GM12872 (cell line): ENCODE data around the gene UBA5.

Source experiments
- CTCF ChIP-seq: IDR thresholded peaks from 3 replicates; pipeline ENCODE4 v1.5.1; 2011; ENCODE audit warnings: low read depth, mild to moderate bottlenecking, low read length, moderate library complexity; ENCODE audit not compliant: insufficient read depth

Gene UBA5

GRCh38 chr3:132662212-132662611, 2.1 kb downstream of the UBA5 start:
- no peak for TF ChIP-seq CTCF

DNA sequence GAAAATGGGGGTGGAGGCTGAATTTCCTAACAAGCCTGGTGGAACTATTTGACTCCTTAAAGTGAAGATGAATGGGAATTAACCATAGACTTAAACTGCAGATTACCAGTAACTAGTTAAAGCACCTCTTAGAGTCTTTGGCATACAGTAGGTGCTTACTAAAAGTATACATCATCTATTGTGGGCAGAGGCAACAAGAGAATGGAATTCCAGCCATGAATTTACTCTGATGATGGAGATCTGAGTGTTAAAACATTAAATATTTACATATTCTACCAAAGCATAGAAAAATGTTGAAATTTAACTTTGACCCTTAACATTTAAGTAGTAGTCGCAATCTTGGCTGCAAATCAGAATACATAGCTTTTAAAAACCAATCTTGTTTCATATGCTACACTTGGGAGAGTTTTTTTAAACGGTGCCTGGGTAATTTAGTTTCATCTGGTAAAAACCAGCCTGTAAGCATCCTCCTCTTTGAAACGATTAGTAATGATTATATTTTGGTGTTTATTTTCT, 5.2 kb downstream of the UBA5 start:
- TF ChIP-seq CTCF = no peak

- TF ChIP-seq CTCF = no peak
These were observed 9.2 kb downstream of the UBA5 start for GRCh38 chr3:132669256-132669777.

DNA sequence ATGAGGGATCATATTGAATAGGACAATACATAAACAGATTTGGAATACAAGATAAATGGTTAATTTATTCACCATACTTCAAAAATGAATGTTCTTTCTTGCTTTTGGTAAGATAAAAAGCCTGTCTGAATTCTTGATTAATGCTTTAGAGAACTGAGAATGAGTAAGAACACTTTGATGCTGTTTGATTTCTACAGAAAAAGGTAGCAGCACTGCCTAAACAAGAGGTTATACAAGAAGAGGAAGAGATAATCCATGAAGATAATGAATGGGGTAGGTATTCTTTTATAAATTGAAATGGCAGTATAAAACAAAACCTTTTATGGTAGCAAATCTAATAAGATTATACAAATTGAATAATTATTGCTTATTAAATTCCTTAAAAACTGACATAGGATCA, 15.3 kb downstream of the UBA5 start:
- TF ChIP-seq CTCF = no peak

DNA sequence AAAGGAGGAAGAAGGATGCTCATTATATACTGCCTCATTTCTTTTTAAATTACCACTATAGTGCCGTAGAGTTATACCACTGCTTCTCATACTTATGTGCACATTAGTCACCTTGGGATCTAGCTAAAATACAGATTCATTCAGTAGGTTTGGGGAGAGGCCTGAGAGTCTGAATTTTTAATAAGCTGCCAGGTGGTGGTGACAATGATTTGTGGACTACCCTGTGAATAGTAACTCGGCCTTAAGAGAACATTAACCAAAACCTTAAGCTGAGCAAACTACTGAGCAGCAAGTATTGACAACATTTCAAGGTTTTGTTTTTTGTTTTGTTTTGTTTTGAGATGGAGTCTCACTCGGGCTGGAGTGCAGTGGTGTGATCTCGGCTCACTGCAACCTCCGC, 19.8 kb downstream of the UBA5 start:
- no peak for TF ChIP-seq CTCF

GRCh38 chr3:132681421-132681820, 21.3 kb downstream of the UBA5 start:
- no peak for TF ChIP-seq CTCF

GRCh38 chr3:132682201-132682600, 22.1 kb downstream of the UBA5 start:
- no peak for TF ChIP-seq CTCF
